Left colon (tissue), 2 donors: Measurements from ENCODE around the gene SLX9. TPM values are rescaled to one million over a fixed set of nuclear protein-coding genes. Genes with fewer than 3 reads are reported as not detected.

Source experiments
- ATAC-seq: fragments of 200-7000 bp; cut with Tn5 transposase; one replicate; pipeline ENCODE4 v1.9.1; 2020; ENCODE audit warnings: mild to moderate bottlenecking, moderate library complexity
- DNase-seq, 2 donors: peaks; one replicate each; pipeline ENCODE4 v3.0.0-alpha.2; 2020
- intact Hi-C, 2 donors: fragments of 100-400 bp; cut with DNase I in 1 of 2; cut with micrococcal nuclease in 1 of 2; formaldehyde crosslinking; loops; one replicate each; pipeline versions ENCODE4 v1.11.2 to v1.14.0; 2022; cut with DNase I, micrococcal nuclease
- total RNA-seq, 2 donors: library from RNA; stranded (reverse); fragmentation: NEBNext Ultra II Directional; extraction: Animal tissue kit (Norgen Biotek cat#: 25700); gene quantifications; one replicate each; pipeline ENCODE4 v1.2.1, GENCODE V29; 2021
- donor health status: DM: no; HTN: no; CAD: no.
- donor health status: DM: yes; HTN: yes; CAD: no.

Gene SLX9
- total RNA-seq, 2 donors from 2014 or later = 22.3 to 30.5 TPM

DNA sequence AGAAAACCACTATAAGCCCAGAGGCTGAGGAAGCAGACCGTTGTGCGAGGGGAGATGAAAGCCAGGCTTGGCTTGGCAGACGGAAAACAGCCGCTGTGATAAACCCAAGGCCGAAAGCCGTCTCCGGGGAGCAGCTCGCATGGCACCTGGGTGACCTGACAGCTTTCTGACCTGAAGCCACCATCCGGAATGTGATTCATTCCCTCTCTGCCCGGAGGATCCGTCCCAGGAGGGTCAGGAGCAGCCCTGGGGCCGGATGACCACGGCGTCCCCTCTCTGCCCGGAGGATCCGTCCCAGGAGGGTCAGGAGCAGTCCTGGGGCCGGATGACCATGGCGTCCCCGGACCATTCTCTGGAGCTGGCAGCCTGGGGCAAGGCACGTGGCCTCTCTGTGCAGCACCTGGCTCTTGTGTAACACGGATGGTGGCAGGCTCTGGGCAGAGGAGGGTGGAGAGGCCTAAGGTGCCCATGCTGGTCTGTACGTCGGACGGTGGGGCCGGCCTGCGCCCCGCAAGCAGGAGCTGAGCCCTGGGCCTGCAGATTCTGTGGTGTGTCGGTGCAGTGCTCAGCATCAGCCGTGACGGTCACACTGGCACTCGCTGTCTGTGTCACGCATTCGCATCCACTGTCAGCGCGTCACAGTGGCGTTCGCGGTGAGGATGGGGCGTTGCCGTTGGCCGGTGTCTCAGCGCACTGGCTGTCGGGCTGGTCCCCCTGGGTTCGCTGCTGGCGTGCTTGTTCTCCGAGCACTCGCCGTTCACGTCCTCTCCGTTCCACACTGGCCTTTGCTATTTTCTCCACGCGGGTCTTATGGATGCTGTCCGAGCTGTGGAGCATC, 50.3 kb downstream of the SLX9 start:
- no peak for DNase-seq
- ATAC-seq = no peak
- intact Hi-C loops = no loop called here

DNA sequence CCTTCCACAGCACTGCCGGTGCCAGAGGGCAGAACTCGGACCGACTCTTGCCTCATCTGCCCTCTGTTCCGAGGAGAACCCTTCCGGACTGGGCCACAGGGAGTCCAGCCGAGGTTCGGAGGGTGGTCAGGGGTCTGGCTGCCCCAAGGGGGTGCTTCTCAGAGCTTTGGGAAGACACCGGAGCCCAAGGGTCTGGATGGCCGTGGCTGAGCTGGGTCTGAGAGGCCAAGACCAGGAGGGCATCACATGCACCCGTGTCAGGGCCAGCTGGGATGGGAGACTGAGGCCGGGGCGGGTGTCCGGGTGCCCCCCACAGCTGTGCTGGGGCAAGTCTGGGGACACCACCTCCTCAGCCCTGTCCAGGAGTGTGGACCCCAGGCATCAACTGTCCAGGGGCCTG, 51.1 kb downstream of the SLX9 start:
- intact Hi-C loops = no loop called here
- DNase-seq (no peak), ATAC-seq (no peak)

DNA sequence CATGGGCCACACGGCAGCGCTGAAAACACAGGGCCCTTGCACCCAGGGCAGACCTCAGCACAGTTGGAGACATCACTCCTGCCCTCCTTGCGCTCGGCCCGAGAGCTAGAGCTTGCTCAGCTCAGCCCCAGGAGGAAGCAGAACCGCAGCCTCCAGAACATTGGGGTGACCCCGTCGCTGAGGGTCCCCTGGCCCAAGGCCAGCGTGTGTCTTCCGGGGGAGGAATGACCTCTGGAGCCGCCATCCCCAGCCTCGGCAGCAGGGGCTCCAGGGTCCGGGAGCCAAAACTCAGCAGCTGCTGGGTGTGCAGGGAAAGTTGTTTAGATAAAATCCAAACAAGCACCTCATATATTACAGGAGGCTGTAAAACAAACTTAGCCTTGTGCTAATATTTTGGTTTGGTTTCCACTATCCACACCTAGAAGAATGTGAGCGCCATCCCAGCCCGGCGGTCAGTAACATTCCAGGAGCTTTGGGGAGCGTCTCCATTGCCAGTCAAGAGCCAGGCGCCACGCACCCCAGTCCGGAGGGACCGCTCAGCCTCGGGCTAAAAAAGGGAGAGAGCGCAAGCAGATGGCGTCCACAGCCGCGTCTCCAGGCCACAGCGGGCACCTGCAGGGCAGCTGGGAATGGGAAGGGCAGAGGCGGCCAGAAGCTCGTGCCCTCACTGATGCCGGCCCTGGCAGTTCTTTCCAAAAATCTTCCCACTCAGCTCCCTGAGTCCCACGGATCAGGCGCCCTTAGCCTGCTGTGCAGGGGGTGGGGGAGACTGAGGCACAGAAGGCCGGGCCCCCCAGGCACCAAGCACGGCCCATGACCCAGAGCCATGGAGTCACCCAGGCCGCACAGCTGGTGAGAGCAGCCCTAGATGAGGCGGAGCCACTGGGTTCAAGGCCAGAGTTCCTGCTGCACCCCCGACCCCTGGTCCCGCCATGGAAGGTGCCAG, 52.0 kb downstream of the SLX9 start:
- no peak for ATAC-seq
- no peak for DNase-seq
- intact Hi-C loops = no loop called here

DNA sequence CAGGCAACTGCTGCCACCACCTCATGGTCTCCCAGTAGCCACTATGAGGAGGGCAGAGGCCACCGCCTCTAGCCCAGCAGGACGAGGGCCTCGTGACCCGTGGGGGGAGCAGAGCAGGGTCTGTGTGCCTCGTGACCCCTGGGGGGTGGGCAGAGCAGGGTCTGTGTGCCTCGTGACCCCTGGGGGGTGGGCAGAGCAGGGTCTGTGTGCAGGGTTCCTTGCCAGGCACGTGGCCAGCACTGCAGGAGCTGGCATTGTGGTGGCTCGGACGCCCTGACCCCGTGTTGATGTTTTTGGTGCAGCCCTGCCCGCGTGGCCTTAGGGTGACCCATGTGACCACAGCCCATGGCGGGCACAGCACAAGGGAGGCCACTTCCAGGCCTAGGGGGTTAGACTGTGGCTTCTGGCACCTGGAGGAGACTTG, 52.8 kb downstream of the SLX9 start:
- DNase-seq = no peak
- no peak for ATAC-seq
- intact Hi-C loops = no loop called here

DNA sequence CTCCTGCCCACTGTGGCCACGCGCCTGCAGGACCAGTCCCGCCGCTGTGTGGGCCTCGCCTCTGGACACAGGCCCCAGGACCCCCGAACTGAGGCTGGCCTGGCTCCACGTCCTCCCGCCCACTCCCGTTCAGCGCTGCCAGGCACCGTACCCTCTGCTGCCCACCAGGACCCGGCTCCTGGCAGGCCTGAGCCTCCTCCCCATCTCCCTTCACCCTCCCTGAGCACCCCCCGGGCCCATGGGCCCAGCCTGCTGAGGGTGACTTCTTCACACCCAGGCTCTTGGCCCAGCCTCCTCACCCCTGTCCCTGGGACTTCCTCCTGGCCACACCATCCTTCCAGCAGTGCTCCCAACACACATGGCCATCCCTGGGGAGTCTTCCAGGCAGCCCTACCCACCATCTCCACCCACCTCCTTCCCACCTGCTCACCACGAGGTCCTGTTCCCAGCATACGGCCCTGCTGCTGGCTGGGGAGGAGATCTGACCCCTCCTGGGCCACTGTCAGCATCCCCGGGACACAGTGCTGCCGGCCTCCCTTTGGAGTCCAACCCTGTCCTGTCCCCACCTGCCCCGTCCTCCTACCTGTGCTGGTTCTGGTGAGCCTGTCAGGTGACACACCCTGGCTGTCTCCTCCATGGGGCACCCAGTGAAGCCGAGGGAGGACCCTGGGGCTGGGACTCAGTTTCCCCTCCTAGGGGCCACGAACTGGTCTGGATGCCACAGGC, 53.7 kb downstream of the SLX9 start:
- no peak for ATAC-seq
- intact Hi-C loops = no loop called here
- no peak for DNase-seq

DNA sequence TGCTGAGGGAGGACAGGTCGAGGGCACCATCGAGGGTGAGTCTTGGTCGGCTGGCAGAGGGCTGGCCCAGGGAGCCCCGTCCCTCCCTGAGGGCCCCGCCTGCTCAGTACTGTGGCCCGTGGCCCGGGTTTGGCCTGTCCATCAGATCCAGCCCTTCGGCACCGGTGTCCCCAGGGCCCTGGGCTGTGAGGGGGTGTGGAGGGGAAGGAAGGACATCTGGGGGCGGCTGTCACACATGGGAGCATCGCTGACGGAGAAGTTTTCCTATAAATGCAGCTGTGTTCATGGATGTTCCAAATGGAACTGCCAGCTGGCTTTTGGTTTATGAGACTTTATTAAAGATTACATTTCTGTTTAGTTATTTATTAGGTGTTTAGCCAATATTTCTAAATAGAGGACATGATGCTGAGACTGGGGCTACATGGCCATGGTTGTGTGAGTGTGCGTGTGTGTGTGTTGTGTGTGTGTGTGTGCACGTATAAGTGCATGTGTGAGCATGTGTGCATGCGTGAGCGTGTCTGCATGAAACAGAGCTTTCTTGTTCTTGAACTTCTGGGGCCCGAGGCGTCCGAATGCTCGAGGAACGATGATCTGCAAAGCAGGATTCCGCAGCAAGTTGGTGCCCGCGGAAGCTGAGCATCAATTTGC, 54.3 kb downstream of the SLX9 start:
- intact Hi-C loops = no loop called here
- DNase-seq = no peak
- no peak for ATAC-seq

DNA sequence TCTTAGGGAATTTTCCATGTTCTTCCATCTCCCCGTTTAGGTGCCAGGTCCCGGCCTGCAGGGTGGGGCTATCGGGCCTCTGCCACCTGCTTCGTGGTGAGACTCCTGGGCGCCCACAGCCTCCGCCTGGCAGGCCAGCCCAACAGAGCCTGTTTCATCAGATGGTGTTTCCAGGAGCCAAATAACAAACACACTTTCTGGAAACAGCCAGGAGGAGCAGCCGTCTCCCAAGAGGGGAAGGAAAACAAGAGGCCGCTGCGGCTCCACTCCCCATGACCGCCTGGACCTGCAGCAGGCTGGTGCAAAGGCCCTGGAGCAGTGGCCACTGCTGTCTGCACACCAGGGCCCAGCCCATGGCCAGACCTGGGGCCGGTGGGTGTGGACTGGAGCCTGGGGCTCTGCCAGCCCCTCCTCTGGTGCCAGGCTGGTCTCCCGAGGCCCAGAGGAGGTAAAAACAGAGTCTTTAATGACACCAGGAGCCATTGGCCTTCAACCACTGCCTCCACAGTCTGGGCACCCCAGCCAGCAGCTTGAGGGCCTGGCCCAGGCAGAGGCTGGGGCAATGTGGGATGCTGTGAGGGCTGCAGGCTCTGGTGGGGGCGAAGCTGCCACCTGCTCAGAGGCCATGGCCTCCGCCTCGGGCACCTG, 55.0 kb downstream of the SLX9 start:
- DNase-seq (no peak), ATAC-seq (no peak)
- intact Hi-C loops = no loop called here

DNA sequence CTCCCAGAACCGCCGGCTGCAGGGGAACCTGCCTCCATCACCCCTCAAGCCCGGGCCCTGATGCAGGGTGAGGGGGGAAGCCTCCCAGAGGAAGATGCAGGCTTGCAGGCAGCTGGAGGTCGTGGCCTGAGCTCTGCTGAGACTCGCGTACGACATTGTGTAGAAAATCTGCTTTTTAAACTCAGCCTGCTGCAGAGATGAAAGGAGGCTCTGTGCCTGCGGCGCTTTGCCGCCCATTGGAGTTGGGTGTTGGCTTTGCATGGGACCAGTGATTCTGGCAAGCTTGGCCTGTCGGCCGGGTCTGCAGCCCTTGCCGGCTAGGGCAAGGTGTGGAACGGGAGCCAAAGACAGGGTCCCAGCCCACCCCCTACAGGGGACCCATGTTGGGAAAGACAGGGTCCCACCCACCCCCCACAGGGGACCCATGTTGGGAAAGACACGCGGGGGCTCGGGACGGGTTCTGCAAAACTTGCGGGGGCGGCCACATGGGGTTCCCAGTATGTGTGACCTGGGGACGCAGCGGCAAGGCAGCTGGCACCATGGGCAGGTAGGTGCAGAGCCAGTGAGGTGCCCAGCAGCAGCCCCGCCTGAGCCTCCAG, 55.6 kb downstream of the SLX9 start:
- ATAC-seq (no peak), DNase-seq (no peak)
- intact Hi-C loops = no loop called here

DNA sequence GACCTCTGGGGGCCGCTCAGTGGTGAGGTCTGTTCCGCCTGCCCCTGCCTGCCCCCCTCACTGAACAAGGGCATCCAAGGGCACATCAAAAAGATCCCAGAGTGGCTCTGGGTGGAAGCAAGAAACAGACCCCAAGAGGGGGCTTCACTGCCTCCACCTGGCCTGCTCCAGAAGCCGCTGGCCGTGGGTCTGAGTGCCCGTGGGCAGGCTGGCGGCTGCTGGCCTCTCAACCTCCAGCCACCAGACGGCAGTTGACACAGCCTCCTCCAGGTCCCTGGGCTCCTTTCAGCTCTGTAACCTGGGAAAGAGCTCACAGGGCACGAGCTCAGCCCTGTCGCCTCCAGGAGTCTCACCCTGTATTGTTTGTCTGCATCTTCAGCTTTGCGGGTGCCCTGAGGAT, 56.3 kb downstream of the SLX9 start:
- DNase-seq (no peak), ATAC-seq (no peak)
- intact Hi-C loops = no loop called here

DNA sequence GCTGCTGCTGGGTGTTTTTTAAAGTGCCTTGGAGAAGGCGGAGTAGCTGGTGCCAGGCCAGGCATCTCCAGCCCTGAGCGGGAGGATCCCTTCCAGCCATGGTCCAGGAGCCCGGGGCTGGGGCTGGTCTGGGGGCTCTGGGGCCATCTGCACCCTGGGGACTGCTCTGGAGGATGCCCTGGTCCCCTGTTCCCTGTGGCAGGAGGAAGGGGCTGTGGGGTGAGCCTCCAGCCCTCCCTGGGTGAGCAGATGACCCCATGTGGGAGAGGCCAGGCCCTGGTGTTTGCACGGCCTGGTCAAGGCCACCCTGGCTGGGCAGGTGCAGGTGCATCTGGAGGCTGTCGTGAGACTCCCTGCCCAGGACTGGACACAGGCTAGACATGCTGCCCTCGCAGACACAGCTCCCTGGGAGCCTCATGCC, 56.7 kb downstream of the SLX9 start:
- intact Hi-C loops = no loop called here
- ATAC-seq (no peak), DNase-seq (no peak)

DNA sequence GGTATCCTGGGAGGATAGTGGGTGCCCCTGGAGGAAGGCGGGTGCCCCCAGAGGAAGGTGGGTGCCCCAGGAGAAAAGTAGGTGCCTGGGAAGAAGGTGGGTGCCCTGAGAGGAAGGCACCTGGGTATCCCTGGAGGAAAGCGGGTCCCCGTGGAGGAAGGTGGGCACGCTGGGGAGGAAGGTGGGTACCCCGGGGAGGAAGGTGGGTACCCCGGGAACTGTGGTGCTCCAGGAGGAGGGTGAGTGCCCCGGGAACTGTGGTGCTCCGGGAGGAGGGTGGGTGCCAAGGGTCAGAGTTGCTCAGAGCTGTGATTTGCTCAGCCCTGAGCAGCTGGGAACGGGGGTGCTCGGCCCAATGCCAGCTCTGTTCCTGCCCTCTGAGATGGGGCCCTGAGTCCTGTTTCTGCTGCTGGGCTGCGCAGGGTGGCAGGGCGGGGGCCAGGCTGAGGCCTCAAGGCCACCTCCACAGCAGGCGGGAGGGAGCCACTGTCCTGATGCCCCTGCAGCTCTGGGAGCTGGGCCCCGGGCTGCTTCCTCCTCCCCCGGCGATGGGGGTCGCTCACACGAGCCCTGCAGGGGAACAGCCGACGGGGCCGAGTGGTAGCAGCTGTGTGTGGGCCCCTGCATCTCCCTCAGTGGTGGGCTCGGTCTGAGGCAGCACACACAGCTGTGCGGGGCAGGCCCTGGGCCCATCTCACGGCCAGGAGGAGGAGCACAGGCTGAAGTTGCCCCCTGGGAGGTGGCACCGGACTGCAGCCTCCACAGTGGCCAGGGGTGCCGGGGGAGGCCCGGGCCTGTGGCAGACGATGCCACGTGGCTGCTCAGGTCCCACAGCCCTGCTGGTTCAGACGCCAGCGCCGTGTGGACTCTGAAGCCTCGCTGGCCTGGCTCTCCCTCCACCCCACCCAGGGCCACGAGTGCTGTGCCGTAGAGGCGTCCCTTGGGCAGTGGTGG, 57.4 kb downstream of the SLX9 start:
- intact Hi-C loops = no loop called here
- DNase-seq (no peak), ATAC-seq (no peak)

DNA sequence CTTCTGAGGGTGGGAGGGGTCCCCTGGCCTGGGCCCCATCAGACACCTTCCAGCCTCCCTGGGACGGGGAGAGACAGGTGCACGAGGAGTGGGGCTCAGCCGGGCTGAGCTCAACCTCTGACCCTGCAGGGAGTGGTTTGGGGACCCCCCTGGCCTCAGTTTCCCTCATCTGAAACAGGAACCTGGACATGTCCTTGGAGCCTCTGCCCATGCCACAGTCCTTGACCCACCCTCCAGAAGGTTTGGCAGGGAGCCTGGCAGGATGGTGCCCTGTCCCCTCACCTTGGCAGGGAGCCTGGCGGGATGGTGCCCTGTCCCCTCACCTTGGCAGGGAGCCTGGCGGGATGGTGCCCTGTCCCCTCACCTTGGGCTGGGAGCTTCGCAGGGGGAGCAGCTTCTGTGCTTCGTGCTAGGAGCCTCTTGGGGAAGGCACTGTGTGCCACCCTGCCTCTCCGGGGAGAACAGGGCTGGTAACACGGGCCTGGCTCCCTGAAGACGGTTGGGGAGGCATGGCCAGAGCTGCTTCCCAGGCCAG, 58.3 kb downstream of the SLX9 start:
- ATAC-seq = no peak
- intact Hi-C loops = no loop called here
- no peak for DNase-seq

DNA sequence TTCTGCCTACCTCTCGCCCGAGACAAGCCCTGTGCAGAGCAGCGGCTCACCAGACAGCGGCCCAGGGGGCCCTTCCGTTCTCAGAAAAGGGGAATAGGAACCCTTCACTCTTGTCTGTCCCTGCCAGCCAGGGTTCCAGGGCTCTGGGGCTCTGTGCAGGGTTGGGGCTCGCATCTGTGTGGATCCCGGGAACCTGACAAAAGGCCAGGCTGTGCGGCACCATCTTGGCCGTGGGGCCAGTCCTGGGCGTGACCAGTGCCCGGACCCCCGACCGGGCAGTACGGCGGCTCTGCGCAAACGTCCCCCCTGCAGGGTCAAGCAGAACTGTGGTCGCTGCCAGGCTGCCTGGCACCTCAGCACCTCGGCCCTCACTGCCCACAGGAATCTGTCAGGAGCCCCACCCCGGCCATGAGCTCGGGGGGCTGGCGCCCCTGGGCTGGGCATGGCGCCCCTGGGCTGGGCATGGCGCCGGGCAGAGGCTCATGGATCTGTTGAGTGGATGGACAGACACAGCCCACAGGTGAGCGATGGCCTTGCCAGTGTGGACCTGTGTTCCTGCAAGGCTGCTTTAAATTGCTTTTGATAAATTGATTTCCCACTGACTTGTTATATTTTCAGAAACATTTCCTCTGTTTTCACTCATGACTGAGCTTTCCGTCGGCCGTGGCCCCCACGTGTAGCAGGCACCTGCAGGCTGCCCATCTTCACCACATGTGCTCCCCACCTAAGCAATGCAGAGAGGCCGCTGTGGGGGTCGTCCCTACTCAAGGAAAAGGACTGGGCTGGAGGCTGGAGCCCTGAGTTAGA, 59.0 kb downstream of the SLX9 start:
- intact Hi-C loops = no loop called here

DNA sequence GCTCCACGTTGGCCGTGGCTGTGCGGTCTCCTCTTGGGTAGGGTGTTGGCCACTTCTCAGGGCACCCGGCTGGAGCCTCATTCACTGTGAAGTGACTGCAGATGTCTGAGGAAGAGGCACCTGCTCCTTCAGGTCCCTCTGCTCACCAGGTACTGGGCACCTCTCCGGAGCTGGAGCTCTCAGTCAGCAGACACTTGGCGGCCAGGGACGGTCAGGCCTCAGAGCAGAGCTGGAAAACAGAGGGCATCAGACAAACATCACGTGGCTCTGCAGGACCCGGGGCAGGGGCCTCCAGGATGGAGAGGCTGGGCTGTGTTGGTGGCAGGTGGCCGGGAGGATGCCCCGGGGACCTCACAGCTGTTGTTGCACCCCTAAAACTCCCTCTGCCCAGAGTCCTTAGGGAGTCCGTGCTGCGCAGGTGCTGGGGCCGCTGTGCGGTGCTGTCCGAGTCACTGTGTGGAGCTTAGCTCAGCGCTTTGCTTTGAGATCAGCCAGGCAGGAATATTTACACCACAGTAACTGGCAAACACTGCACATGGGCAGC, 59.7 kb downstream of the SLX9 start:
- no peak for DNase-seq
- intact Hi-C loops = no loop called here
- ATAC-seq = no peak

More for the DNA sequence above, 59.0 kb downstream of the SLX9 start:
- no peak for ATAC-seq
- DNase-seq = no peak

DNA sequence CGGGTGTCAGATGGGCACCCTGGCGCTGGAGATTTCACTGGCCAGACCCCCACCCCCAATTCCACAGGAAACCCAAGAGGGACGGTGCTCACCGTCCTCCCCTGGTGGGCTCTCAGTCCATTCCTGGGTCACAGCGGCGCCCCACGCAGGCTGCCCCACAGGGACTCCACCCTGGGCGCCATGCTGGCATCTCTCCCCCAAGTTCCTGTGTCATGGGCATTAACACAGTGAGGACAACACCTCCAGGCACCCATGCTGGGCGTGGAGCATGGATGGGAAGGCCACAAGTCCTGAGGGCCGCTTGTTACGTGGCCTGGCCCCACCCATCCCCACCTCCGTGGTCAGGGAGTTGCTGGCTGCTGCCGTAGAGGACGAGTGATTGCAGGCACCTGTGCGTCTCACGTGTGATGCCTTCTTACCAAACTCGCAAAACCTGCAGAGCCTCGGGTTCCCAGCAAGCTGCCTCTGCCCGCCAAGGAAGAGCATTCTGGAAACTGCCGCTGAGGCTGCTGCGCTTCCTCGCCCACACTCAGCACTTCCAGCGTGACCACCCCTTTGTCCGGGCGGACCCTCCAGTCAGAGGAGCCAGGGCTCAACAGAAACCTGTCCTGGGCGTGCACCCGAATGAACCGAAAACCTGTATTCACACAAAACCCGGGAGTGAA, 60.3 kb downstream of the SLX9 start:
- intact Hi-C loops = no loop called here
- DNase-seq (no peak), ATAC-seq (no peak)
